ENCODE results near the gene AMN1. TPM values are rescaled to one million over a fixed set of nuclear protein-coding genes. Genes with fewer than 3 reads are reported as not detected.
"Not testable (repeated sequence)": the region's sequence is repeated elsewhere in the genome, so short reads cannot be mapped to it uniquely, and the experiment has no call there.

Gene AMN1
- total and polyA plus RNA-seq, 2 experiments from 2014 or later: 11.7 to 18.1 TPM

DNA sequence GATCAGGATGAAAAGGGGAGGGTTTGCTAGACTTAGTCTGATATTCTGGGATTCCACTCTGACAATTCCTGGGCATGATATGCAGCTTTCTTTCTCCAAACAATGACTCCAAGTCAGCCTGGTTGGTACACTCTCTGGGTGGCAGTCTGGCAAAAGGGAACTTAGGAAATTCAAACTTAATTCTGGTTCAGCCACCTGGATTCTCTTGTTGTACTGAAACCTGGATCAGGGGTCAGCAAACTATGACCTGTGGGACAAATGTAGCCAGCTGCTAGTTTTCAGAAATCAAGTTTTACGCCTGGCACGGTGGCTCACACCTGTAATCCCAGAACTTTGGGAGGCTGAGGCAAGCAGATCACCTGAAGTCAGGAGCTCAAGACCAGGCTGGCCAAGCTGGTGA, 6.2 kb downstream of the AMN1 start:
- Histone ChIP-seq H3K9me3 (ENCODE audit: low read depth) (no peaks in the 10 kb centered on the region), H3K27me3 (no peaks in the 10 kb centered on the region), H3K27ac (no peak overlapping the region), H3K4me1 (ENCODE audit: low read depth) (peaks cover 8% of the 10 kb centered on the region), H3K4me3 (no peak overlapping the region), H3K36me3 (no peaks in the 10 kb centered on the region)
- no peak for DNase-seq (ENCODE audit: low read depth in 1 of 2, low spot score in 1 of 2)
- TF ChIP-seq CTCF (IDR thresholded peaks at IDR 0.05; ENCODE audit: low read depth, low read length): no peak

DNA sequence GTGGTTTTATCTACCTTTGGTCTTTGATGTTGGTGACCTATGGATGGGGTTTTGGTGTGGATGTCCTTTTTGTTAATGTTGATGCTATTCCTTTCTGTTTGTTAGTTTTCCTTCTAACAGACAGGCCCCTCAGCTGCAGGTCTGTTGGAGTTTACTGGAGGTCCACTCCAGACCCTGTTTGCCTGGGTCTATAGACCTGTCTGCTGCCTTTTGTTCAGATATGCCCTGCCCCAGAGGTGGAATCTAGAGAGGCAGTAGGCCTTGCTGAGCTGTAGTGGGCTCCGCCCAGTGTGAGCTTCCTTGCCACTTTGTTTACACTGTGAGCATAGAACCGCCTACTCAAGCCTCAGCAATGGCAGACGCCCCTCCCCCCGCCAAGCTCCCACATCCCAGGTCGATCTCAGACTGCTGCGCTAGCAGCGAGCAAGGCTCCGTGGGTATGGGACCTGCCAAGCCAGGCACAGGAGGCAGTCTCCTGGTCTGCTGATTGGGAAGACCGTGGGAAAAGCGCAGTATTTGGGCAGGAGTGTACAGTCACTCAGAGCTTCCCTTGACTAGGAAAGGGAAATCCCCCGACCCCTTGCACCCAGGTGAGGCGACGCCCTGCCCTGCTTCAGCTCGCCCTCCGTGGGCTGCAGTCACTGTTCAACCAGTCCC, 10.2 kb downstream of the AMN1 start:
- H3K4me3 ChIP-seq; DNase-seq (ENCODE audit: low read depth in 1 of 2, low spot score in 1 of 2); H3K36me3 ChIP-seq; H3K4me1 ChIP-seq (ENCODE audit: low read depth); H3K9me3 ChIP-seq (ENCODE audit: low read depth); H3K27me3 ChIP-seq; H3K27ac ChIP-seq: not testable (repeated sequence)

DNA sequence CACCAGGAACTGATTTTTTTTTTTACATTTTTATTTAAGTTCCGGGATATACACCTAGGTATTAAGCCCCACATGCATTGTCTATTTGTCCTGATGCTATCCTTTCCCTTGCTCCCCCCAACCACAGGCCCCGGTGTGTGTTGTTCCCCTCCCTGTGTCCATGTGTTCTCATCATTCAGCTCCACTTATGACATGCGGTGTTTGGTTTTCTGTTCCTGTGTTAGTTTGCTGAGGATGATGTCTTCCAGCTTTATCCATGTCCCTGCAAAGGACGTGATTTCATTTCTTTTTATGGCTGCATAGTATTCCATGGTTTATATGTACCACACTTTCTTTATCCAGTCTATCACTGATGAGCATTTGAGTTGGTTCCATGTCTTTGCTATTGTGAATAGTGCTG, 11.8 kb downstream of the AMN1 start:
- H3K36me3 ChIP-seq; H3K4me1 ChIP-seq (ENCODE audit: low read depth); H3K9me3 ChIP-seq (ENCODE audit: low read depth); H3K27me3 ChIP-seq; DNase-seq (ENCODE audit: low read depth in 1 of 2, low spot score in 1 of 2); H3K4me3 ChIP-seq; H3K27ac ChIP-seq: not testable (repeated sequence)

- Histone ChIP-seq H3K36me3 (no peaks in the 10 kb centered on the region), H3K27me3 (no peaks in the 10 kb centered on the region), H3K27ac (no peak overlapping the region), H3K4me1 (ENCODE audit: low read depth) (peaks cover 4% of the 10 kb centered on the region), H3K4me3 (no peak overlapping the region), H3K9me3 (ENCODE audit: low read depth) (no peaks in the 10 kb centered on the region)
- TF ChIP-seq CTCF (IDR thresholded peaks at IDR 0.05; ENCODE audit: low read depth, low read length): no peak
- peak in 1 of 2 donors; percentile 88 for DNase-seq (ENCODE audit: low read depth in 1 of 2, low spot score in 1 of 2)
These were observed 13.5 kb downstream of the AMN1 start for GRCh38 chr12:31715283-31715825.

DNA sequence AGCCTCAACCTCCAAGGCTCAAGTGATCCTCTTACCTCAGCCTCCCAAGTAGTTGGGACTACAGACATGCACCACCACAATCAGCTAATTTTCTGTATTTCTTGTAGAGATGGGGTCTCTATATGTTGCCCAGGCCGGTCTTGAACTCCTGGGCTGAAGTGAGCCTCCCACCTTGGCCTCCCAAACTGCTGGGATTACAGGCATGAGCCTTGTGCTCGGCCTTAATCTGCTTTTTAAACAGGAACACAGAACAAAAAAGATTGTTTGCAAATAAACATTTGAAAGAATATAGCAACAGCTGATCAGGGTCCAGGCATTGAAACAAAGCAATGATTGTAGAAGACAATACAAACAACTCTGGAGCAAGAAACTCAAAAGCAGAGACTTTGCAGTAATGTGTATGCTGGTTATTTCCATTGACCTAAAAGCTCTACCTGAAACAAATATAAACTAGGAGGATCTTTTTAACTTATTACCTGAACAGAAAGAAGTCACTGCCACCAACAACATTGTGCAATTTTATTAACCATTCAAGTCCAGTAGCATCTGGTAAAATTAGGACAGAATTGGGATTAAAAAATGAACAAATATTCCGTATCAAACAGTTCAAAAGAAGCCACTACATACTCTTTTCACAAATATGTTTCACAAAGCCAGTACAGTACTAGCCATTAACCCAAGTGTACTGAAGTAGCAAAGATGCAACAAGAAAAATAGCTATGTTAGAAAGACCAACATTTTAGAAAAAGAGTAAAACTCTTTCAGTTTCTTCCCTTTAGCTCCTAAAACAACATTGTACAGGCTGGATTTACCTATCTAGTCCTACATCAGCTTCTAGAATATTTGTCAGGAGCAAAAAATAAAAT, 14.2 kb downstream of the AMN1 start:
- no peaks in the 10 kb centered on the region for H3K27me3 ChIP-seq
- no peak overlapping the region for H3K4me3 ChIP-seq
- no peak overlapping the region for H3K27ac ChIP-seq
- H3K4me1 ChIP-seq (ENCODE audit: low read depth): peaks cover 4% of the 10 kb centered on the region
- H3K9me3 ChIP-seq (ENCODE audit: low read depth): no peaks in the 10 kb centered on the region
- no peaks in the 10 kb centered on the region for H3K36me3 ChIP-seq
- DNase-seq (ENCODE audit: low read depth in 1 of 2, low spot score in 1 of 2): no peak
- no peak for TF ChIP-seq CTCF (IDR thresholded peaks at IDR 0.05; ENCODE audit: low read depth, low read length)

GRCh38 chr12:31712877-31713276, 15.9 kb downstream of the AMN1 start:
- Histone ChIP-seq H3K36me3 (no peaks in the 10 kb centered on the region), H3K27ac (no peak overlapping the region), H3K4me3 (no peak overlapping the region), H3K4me1 (ENCODE audit: low read depth) (peaks cover 4% of the 10 kb centered on the region), H3K9me3 (ENCODE audit: low read depth) (no peaks in the 10 kb centered on the region), H3K27me3 (no peaks in the 10 kb centered on the region)
- no peak for DNase-seq (ENCODE audit: low read depth in 1 of 2, low spot score in 1 of 2)
- no peak for TF ChIP-seq CTCF (IDR thresholded peaks at IDR 0.05; ENCODE audit: low read depth, low read length)
